Suppressor macrophage treated with lipopolysaccharide for 4 hours (primary cell): ENCODE data around the gene SYT7.

Experiments used
- DNase-seq: peaks from one replicate; pipeline ENCODE4 v3.0.0-alpha.2; 2020

The SYT7 gene

GRCh38 chr11:61513143-61513765 is 67.6 kb downstream of the SYT7 start:
- DNase-seq, result no peak

- DNase-seq, result no peak
These were observed 68.4 kb downstream of the SYT7 start for GRCh38 chr11:61512435-61512834.

GRCh38 chr11:61511383-61511782 is 69.5 kb downstream of the SYT7 start:
- no peak for DNase-seq

GRCh38 chr11:61510974-61511373 is 69.9 kb downstream of the SYT7 start:
- DNase-seq, result no peak

- DNase-seq, result no peak
These were observed 70.5 kb downstream of the SYT7 start for GRCh38 chr11:61510166-61510919.

GRCh38 chr11:61509043-61510029 is 71.5 kb downstream of the SYT7 start:
- DNase-seq, result peak; percentile 85

GRCh38 chr11:61507962-61508861 is 72.7 kb downstream of the SYT7 start, which contains the start of gene LRRC10B:
LRRC10B (plus strand) TSS chr11:61508749; CDS start chr11:61508999, 250 bp downstream.
- DNase-seq, result peak; percentile 13

GRCh38 chr11:61507012-61507768 is 73.7 kb downstream of the SYT7 start:
- no peak for DNase-seq

GRCh38 chr11:61505640-61506155 is 75.2 kb downstream of the SYT7 start:
- no peak for DNase-seq

GRCh38 chr11:61505106-61505505 is 75.8 kb downstream of the SYT7 start:
- DNase-seq, result no peak

- DNase-seq, result no peak
These were observed 77.6 kb downstream of the SYT7 start for GRCh38 chr11:61503135-61503770.

GRCh38 chr11:61502522-61502921 is 78.4 kb downstream of the SYT7 start:
- no peak for DNase-seq

GRCh38 chr11:61499816-61500491 is 80.9 kb downstream of the SYT7 start:
- no peak for DNase-seq

GRCh38 chr11:61498767-61499341 is 82.0 kb downstream of the SYT7 start:
- DNase-seq, result no peak

GRCh38 chr11:61497876-61498275 is 83.0 kb downstream of the SYT7 start:
- DNase-seq, result no peak

- DNase-seq, result no peak
These were observed 83.4 kb downstream of the SYT7 start for GRCh38 chr11:61497473-61497872.

- DNase-seq, result no peak
These were observed 84.1 kb downstream of the SYT7 start for GRCh38 chr11:61496602-61497400.

- DNase-seq, result no peak
These were observed 84.9 kb downstream of the SYT7 start for GRCh38 chr11:61495801-61496601.
